BLaER1 treated with 17β-estradiol and CSF1 and Interleukin-3, amounts not matched to agents 10 nM and 100 nM (cell line): Measurements from ENCODE around the gene C1QTNF2.
"Not testable (repeated sequence)": the region's sequence is repeated elsewhere in the genome, so short reads cannot be mapped to it uniquely, and the experiment has no call there.

ENCODE experiments used
- H3K27ac ChIP-seq, 11 experiments: shearing (Covaris generic); formaldehyde crosslinking; 2 replicates each; pipeline ENCODE4 v1.8.1; 2022
- H3K27me3 ChIP-seq, 11 experiments: shearing (Covaris generic); formaldehyde crosslinking; 2 replicates each; pipeline ENCODE4 v1.8.1; 2022
- H3K36me3 ChIP-seq, 11 experiments: shearing (Covaris generic); formaldehyde crosslinking; 2 replicates each; pipeline ENCODE4 v1.8.1; 2022
- H3K4me1 ChIP-seq, 10 experiments: shearing (Covaris generic); formaldehyde crosslinking; 2 replicates each; pipeline ENCODE4 v1.8.1; 2022
- H3K4me2 ChIP-seq, 11 experiments: shearing (Covaris generic); formaldehyde crosslinking; 2 replicates each; pipeline ENCODE4 v1.8.1; 2022
- H3K4me3 ChIP-seq, 10 experiments: shearing (Covaris generic); formaldehyde crosslinking; 2 replicates each; pipeline ENCODE4 v1.8.1; 2022
- H3K9ac ChIP-seq, 11 experiments: shearing (Covaris generic); formaldehyde crosslinking; 2 replicates each; pipeline ENCODE4 v1.8.1; 2022
- H3K9me3 ChIP-seq, 11 experiments: shearing (Covaris generic); formaldehyde crosslinking; replicated peaks in 1 of 11; 2 replicates each; pipeline ENCODE4 v1.8.1; 2022
- H4K20me1 ChIP-seq, 11 experiments: shearing (Covaris generic); formaldehyde crosslinking; 2 replicates each; pipeline ENCODE4 v1.8.1; 2022
- Cebpa-rat ChIP-seq, 11 experiments: shearing (Covaris generic); IDR thresholded peaks; 2 replicates each; pipeline ENCODE4 v1.8.1; 2022

The C1QTNF2 gene

DNA sequence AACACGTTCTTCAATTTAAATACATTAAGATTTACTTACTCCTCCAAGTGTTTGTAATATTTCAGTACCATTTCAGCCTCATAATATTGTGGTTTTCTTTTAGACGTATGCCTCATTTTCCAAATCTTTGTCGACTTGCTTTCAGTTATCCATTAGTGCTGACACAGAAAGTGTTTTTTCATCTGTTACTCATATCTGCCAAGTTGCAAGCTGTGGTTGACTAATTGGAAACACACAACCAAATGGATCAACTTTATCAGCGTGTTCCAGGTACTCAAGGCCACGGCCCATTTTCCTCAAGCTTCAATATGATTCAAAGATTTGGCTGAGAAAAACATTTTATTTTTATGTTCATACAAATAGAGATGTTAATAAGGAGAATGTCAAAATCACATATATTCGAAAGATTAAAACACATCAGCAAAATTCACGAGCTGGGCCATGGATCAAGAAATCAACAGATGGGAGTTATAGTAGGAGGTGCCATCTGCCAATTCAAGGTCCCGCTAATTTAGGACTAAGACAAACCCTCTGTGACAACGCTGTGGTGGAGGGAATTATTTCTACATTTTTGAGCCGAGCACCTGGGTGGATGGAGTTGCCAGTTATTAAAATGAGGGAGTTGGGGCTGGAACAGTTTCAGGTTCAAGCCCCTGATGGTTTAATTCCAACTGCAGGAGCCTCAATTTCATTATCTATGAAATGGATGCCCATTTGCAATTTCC, 30.9 kb downstream of the C1QTNF2 start:
- Histone ChIP-seq H3K9me3 (no peaks in the 10 kb centered on the region), H4K20me1 (no peaks in the 10 kb centered on the region), H3K4me3 (no peak overlapping the region), H3K36me3 (no peaks in the 10 kb centered on the region), H3K4me1 (peaks cover 0 to 96% (median 3%) of the 10 kb centered on the region in 10 experiments; a peak in 12 of 20 replicates), H3K27me3 (no peaks in the 10 kb centered on the region), H3K4me2 (peak overlapping the region in 2 of 11 experiments; percentile 30 to 31; a peak in 4 of 22 replicates), H3K27ac (no peak overlapping the region), H3K9ac (no peak overlapping the region)
- TF ChIP-seq Cebpa-rat (IDR thresholded peaks at IDR 0.05), result no peak

DNA sequence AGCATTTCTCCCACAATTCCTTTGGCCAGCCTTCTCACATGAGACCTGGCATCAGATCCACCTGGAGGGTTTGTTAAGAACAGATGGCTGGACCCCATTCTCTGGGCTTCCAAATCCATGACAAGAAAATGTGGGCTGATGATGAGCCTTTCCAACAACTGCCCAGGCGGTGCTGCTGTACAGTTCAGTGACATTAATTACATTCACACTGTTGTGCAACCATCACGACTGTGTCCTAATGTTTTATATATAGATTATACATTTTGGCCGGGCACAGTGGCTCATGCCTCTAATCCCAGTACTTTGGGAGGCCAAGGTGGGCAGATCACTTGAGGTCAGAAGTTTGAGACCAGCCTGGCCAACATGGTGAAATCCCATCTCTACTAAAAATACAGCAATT, 35.7 kb downstream of the C1QTNF2 start:
- H3K4me3 ChIP-seq, H3K36me3 ChIP-seq, H3K9me3 ChIP-seq, H3K27me3 ChIP-seq, H4K20me1 ChIP-seq: not testable (repeated sequence)
- H3K4me2 ChIP-seq, result peak overlapping the region in 6 of 11 experiments; percentile 44 to 86 (median 80); a peak in 11 of 22 replicates
- TF ChIP-seq Cebpa-rat (IDR thresholded peaks at IDR 0.05), result peak in 1 of 11 experiments; percentile 25; a peak in 1 of 22 replicates
- peak overlapping the region in 4 of 11 experiments; percentile 9 to 65 (median 60); a peak in 4 of 22 replicates for H3K9ac ChIP-seq
- peak overlapping the region in 7 of 11 experiments; percentile 30 to 84 (median 70); a peak in 12 of 22 replicates for H3K27ac ChIP-seq
- peaks cover 0 to 97% (median 24%) of the 10 kb centered on the region in 10 experiments; a peak in 13 of 20 replicates for H3K4me1 ChIP-seq

DNA sequence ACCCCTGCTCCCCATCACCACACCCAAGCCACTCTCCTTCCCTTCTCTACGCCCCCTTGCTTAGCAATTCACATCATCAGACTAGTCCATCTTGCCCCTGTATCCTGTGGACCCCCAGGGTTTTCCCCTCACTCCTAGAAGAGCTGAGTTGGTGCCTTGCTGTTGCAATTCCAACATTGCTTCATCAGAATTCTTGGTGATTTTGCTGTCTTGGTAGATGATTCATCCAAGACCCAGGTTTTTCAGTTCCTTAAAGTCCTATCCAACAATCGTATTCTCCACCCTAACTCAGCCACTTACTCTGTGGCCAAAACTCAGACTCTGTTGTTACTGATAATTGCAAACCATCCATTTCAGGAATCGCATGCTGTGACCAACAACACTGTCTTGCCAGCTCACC, 36.7 kb downstream of the C1QTNF2 start:
- H3K4me2 ChIP-seq, result peak overlapping the region in 7 of 11 experiments; percentile 44 to 86 (median 78); a peak in 14 of 22 replicates
- peak overlapping the region in 7 of 11 experiments; percentile 30 to 84 (median 70); a peak in 13 of 22 replicates for H3K27ac ChIP-seq
- H4K20me1 ChIP-seq, result no peaks in the 10 kb centered on the region
- H3K9ac ChIP-seq, result peak overlapping the region in 4 of 11 experiments; percentile 9 to 69 (median 62); a peak in 5 of 22 replicates
- no peaks in the 10 kb centered on the region for H3K36me3 ChIP-seq
- H3K9me3 ChIP-seq, result no peaks in the 10 kb centered on the region
- peaks cover 0 to 97% (median 24%) of the 10 kb centered on the region in 10 experiments; a peak in 13 of 20 replicates for H3K4me1 ChIP-seq
- peak in 7 of 11 experiments; percentile 31 to 96 (median 87); a peak in 11 of 22 replicates for TF ChIP-seq Cebpa-rat (IDR thresholded peaks at IDR 0.05)
- no peaks in the 10 kb centered on the region for H3K27me3 ChIP-seq
- no peak overlapping the region; a peak in 1 of 20 replicates for H3K4me3 ChIP-seq

DNA sequence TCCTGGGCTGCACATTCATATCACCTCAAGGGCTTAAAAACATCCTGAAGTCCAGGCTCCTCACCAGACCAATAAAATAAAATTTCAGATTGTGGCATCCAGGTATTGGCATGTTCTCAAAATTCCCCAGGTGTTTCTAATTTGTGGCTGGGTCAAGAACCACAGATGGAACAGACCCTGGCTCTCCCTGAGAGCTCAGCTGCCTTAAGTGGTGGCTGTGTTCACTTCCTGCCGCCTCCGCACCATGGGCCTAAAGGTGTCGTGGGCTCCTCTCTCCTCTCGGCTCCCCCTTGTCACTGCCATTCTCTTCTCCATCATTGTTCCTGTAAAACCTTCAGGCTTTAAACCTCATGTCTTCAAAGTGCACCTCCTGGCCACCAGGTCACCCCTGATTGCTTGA, 40.2 kb downstream of the C1QTNF2 start:
- Histone ChIP-seq H3K4me1 (peaks cover 0 to 69% (median 24%) of the 10 kb centered on the region in 10 experiments; a peak in 13 of 20 replicates), H3K4me2 (peak overlapping the region in 5 of 11 experiments; percentile 13 to 59 (median 47); a peak in 8 of 22 replicates), H3K27me3 (no peaks in the 10 kb centered on the region), H4K20me1 (no peaks in the 10 kb centered on the region), H3K9me3 (no peaks in the 10 kb centered on the region), H3K36me3 (no peaks in the 10 kb centered on the region), H3K27ac (peak overlapping the region in 1 of 11 experiments; percentile 42; a peak in 1 of 22 replicates), H3K9ac (no peak overlapping the region), H3K4me3 (no peak overlapping the region)
- no peak for TF ChIP-seq Cebpa-rat (IDR thresholded peaks at IDR 0.05)

DNA sequence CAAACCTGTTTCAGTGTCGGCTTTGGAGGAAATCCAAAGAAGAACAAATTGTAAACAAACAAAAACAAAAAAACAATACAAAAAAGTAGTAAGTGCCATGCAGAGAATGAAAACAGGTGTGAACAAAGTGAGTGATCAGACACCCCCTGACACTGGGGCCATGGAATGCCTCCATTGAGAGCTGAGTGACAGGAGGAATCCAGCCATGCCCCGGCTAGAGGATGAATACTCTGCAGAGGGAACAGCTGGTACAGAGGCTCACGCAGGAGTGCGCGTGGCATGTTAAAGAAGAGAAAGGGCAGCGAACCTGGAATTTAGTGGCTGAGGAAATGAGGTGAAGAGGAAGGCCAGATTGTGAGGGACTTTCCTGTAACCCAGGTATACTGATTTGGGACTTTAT, 42.6 kb downstream of the C1QTNF2 start:
- no peaks in the 10 kb centered on the region for H4K20me1 ChIP-seq

DNA sequence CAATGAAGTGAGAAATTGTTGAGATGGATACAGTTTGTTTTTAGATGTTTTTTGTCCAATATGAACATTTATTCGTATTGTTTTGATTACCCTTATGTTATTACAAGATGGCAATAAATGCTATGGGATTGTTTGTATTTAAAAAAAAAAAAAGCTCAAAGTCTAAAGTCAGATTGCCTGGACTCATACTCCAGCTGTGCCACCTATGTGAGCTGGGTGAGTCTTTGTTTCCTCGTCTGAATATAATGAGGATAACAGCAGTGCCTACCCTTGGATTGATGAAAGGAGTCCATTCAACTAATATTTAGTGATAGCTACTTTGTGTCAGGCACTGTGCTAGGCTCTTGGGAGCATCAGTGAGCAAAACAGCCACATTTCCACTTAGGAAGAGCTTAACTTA, 43.4 kb downstream of the C1QTNF2 start:
- Histone ChIP-seq H3K4me3 (no peak overlapping the region), H3K4me2 (no peak overlapping the region), H4K20me1 (no peaks in the 10 kb centered on the region), H3K9ac (no peak overlapping the region), H3K4me1 (peaks cover 0 to 44% (median 2%) of the 10 kb centered on the region in 10 experiments; a peak in 9 of 20 replicates), H3K27me3 (no peaks in the 10 kb centered on the region), H3K9me3 (no peaks in the 10 kb centered on the region), H3K27ac (no peak overlapping the region), H3K36me3 (no peaks in the 10 kb centered on the region)
- TF ChIP-seq Cebpa-rat (IDR thresholded peaks at IDR 0.05), result no peak

More for the DNA sequence above, 42.6 kb downstream of the C1QTNF2 start:
- H3K9me3 ChIP-seq, result no peaks in the 10 kb centered on the region
- no peak overlapping the region for H3K4me2 ChIP-seq
- H3K4me1 ChIP-seq, result peaks cover 0 to 53% (median 5%) of the 10 kb centered on the region in 10 experiments; a peak in 10 of 20 replicates
- H3K27ac ChIP-seq, result no peak overlapping the region
- no peaks in the 10 kb centered on the region for H3K36me3 ChIP-seq
- H3K9ac ChIP-seq, result no peak overlapping the region
- no peaks in the 10 kb centered on the region for H3K27me3 ChIP-seq
- H3K4me3 ChIP-seq, result no peak overlapping the region
- no peak for TF ChIP-seq Cebpa-rat (IDR thresholded peaks at IDR 0.05)

DNA sequence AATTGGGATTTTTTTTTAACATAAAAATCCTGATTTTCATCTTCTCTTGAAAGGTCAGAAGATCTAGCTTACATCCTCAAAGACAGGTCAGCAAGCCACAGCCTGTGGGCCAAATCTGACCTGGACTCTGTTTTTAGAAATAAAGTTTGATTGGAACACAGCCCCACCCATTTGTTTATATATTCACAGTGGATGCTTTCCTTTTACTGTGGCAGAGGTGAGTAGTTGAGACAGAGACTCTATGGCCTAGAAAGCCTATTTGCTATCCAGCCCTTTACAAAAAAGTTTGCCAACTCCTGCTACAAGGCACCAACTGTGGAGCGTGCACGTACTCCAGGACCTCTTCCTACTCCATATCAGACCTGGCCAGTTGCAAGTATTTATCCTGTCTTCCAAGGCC, 44.7 kb downstream of the C1QTNF2 start:
- no peak for TF ChIP-seq Cebpa-rat (IDR thresholded peaks at IDR 0.05)
- peak overlapping the region in 2 of 11 experiments; percentile 25 to 45; a peak in 1 of 22 replicates for H3K4me2 ChIP-seq
- H3K27me3 ChIP-seq, result no peaks in the 10 kb centered on the region
- H3K9ac ChIP-seq, result no peak overlapping the region
- no peaks in the 10 kb centered on the region for H3K9me3 ChIP-seq
- peaks cover 0 to 41% (median 2%) of the 10 kb centered on the region in 10 experiments; a peak in 9 of 20 replicates for H3K4me1 ChIP-seq
- no peak overlapping the region for H3K4me3 ChIP-seq
- no peaks in the 10 kb centered on the region for H3K36me3 ChIP-seq
- H4K20me1 ChIP-seq, result no peaks in the 10 kb centered on the region
- no peak overlapping the region for H3K27ac ChIP-seq

DNA sequence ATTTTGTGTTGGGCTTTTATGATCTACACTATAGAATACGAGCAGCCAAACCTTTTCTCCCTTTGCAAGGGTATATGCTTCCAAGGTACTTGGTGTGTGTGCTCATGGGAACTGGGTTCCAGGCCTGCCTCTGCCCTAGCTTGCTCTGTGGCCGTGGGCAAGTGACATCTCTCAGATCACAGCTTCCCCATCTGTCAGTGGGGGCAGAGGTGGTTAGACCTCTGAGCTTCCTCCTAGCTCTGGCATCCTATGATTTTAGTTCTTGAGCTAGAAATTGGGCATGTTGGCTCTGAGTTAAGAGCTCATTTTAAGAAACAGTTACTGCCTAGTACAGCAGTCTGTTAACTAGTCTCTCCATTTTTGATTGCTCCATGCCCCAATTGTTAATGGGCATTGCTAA, 45.5 kb downstream of the C1QTNF2 start:
- peaks cover 0 to 38% (median 2%) of the 10 kb centered on the region in 10 experiments; a peak in 9 of 20 replicates for H3K4me1 ChIP-seq
- no peaks in the 10 kb centered on the region for H3K27me3 ChIP-seq
- no peak overlapping the region for H3K4me3 ChIP-seq
- peak overlapping the region in 4 of 11 experiments; percentile 21 to 65 (median 35); a peak in 8 of 22 replicates for H3K4me2 ChIP-seq
- H3K9ac ChIP-seq, result no peak overlapping the region
- H3K27ac ChIP-seq, result peak overlapping the region in 1 of 11 experiments; percentile 20; a peak in 1 of 22 replicates
- TF ChIP-seq Cebpa-rat (IDR thresholded peaks at IDR 0.05), result no peak
- no peaks in the 10 kb centered on the region for H3K9me3 ChIP-seq
- H3K36me3 ChIP-seq, result no peaks in the 10 kb centered on the region
- no peaks in the 10 kb centered on the region for H4K20me1 ChIP-seq

DNA sequence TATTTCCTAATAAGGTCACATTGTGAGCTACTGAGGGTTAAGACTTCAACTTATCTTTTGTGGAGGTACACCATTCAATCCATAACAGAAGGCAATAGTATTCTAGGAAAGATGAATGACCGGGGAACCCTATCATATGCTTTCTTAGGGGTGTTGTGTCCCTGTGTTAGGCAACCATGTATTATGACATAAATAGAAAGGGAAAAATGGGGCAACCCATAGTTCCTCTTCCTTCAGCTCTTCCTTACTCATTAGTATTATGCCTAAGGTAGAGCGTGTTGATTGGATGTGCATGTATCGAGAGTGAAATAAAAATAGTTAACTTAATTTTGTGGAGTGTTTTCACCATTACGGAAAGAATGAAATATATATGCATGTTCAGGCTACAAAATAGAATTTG, 52.0 kb downstream of the C1QTNF2 start:
- no peaks in the 10 kb centered on the region for H3K36me3 ChIP-seq

More for the DNA sequence above, 52.0 kb downstream of the C1QTNF2 start:
- peak overlapping the region in 5 of 11 experiments; percentile 49 to 79 (median 70); a peak in 9 of 22 replicates for H3K4me2 ChIP-seq
- peak overlapping the region in 4 of 11 experiments; percentile 14 to 59 (median 34); a peak in 4 of 22 replicates for H3K27ac ChIP-seq
- H4K20me1 ChIP-seq, result no peaks in the 10 kb centered on the region
- H3K9ac ChIP-seq, result no peak overlapping the region
- no peak for TF ChIP-seq Cebpa-rat (IDR thresholded peaks at IDR 0.05)
- peaks cover 0 to 59% (median 15%) of the 10 kb centered on the region in 10 experiments; a peak in 15 of 20 replicates for H3K4me1 ChIP-seq
- no peaks in the 10 kb centered on the region for H3K9me3 ChIP-seq
- H3K4me3 ChIP-seq, result no peak overlapping the region
- peaks cover 4 to 19% (median 12%) of the 10 kb centered on the region in 11 experiments; a peak in 21 of 22 replicates for H3K27me3 ChIP-seq
